Activated CD4-positive, alpha-beta T cell treated with anti-CD3 and anti-CD28 coated beads, Interleukin-2, amount 50 U/mL, for 24 hours (primary cell): Measurements from ENCODE around the gene SNX13.
A peak's percentile ranks its signal among the peaks of the same experiment; 100 is the strongest.

ENCODE experiments used
- DNase-seq, 2 donors: peaks; one replicate each; pipeline ENCODE4 v3.0.0-alpha.2; 2020; ENCODE audit warnings: low read depth in 1 of 2, low spot score in 1 of 2

SNX13 gene

DNA sequence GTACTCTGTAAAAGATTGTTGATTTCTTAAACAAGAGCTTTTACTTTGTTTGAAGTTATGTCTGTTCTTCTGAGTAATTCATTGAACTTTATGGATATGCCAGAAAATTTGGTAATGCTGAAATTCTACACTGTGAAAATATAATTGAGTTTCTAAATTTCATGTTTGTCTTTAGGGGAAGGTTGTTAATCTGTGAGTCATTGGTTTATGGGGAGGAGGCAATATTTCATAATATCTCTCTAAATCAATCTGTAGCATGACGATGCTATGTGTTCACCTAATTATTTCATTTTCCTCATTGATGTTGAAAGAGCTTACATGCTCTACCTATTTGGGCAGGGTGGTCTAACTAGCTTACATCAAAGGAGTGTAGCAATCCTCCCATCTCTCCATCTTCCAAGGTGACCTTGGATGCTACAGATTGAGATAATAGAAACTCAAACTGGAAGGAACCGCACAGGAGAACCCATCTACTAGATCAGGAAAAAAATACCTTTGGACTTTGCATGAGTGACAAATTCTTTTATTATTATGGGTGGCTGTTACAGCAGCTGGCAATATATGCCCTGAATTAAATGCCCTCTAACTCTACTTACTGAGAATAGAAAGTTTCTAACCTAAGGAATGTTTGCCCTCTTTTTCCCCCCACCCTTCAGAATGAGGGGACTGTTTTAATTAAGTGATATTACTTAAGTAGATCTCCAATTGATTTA, 8.4 kb upstream of the SNX13 start:
- DNase-seq: no peak

GRCh38 chr7:17947620-17948019, 7.3 kb upstream of the SNX13 start:
- DNase-seq: no peak

DNA sequence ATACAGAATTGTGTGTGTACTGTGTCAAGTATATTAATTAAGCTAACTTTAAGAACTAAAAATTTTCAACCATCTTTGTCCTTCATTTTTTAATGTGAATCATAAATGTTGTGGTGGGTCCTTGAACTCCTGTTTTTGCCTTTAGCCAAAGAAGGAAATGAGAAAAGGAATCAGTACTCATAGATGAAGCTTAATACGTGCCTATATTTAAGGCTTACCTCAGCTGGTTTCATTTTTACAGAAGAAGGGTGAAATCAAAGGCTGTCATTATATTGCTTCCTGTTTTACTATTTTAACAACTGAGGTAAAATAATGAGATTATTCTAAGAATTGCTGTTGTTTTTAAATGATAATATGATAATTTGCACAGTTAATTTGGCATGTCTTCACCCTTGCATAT, 6.3 kb upstream of the SNX13 start:
- DNase-seq: no peak

DNA sequence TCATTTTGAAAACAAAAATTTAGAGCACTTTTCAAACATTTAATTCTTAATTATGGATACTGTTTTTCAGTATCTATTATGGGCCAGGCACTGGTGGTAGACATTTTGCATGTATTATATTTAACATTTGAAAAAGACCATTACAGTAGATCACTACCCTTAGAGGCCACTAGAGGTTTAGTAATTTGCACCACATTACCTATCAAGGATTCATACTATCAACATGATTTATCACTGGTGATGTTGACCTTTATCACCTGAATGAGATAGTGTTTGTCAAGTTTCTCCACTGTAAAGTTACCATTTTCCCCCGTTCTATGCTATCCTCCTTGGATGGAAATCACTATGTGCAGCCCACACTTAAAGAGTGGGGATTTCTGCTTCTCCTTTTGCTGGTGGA, 4.4 kb upstream of the SNX13 start:
- DNase-seq: no peak

DNA sequence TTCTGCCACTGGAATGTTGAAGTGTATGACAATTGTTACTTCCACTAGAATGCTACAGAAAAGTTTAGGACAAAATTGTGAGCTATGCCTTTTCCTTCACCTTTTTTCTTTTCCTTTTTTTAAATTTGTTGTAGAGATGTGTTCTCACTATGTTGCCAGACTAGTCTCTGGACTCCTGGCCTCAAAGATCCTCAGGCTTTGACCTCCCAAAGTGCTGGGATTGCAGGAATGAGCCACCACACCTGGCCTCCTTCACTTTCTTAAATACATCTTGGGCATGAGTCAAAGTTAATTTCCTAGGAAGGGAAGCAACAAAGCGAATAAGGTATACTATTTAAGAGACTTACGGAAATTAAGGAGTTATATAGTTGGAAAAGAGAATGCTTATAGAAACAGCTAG, 2.7 kb upstream of the SNX13 start:
- DNase-seq: no peak

DNA sequence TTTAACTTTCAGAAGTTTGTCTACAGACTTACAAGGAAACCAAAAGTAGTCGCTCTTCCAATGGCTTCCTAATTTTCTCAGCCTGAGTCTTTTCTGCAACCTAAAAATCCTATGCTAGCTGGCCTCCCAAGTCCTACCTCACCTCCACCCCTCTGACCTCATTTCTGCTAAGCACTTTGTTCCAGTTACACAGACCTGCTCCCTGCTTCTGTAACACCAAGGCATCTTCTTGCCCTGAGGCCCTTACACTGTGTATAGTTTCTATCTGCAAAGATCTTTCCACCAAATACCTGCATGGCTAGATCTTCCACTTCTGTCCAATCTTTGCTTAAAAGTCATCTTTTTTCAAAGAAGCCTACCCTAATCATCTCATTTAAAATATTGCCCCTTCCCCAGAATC, 1.9 kb upstream of the SNX13 start:
- DNase-seq: no peak

GRCh38 chr7:17940951-17941431, 697 bp upstream of the SNX13 start:
- no peak for DNase-seq

DNA sequence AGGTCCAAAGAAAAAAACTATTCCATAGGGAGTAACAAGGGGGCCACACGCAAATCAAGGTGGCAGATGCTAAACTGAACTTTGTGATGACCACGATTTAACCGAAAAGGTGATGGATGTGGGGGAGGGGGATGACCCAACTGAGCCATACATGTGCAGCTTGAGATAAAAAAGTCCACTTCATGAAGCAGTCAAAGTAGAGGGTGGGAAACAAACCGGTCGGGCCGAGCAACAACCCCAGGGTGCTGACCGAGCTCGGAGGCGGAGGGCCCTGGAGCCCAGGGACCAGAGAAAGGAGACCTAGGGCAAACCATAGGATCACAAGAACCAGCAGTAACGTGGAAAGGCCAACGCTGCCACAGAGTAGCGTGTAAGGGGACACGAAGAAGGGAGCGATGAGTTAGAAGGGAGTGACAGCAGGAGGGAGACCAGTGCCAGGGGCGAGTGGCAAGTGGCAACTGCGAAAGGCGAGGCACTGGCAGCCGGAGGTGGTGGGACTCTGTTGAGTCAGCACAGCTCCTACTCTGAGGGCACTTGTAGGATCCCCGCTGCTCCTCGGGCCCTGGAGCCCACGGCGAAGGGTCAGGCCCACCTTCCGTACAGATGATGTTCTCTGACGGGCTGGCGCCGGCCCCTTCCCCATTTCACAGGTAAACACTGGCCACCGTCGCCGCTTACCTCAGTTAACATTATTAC, 540 bp downstream of the SNX13 start:
- peak; percentile 17 for DNase-seq

DNA sequence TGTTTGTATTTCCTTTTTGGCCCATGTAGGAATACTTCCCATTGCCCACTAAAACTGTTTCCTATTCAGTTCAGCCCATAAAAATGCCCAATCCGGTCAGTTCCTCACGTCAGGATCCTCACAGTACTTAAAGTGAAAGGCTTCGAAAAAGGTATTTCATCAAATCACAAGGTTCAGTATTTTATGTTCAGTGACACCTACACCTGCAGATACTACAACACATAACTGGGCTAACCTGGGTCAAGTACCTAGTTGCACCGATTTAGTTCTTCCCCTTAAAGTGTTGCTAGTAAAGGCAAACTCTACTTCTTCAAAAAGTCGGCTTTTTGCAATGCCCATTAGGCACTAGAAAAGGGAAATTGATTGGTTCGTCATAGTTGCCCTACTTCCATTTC, 1.1 kb downstream of the SNX13 start:
- DNase-seq: no peak

GRCh38 chr7:17937506-17938120, 2.7 kb downstream of the SNX13 start:
- no peak for DNase-seq

DNA sequence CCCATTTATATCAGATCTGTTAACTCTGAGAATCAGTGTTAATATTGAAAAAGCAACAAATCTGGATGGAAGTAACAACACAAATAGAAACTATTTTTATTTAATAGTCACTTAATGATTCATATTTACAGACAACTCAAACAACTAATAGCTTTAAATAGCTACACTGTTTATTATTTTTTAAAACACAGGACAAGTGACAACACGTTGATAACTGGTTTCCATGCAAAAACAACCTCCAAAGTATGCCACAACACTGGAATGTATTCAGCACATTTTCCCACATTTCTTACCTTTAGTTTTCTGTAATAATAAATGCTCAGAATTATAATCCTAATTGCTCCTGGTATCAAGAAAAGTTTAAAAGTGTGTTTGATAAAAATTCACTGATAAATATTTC, 4.0 kb downstream of the SNX13 start:
- DNase-seq: no peak

GRCh38 chr7:17934612-17935240, 5.6 kb downstream of the SNX13 start:
- no peak for DNase-seq

GRCh38 chr7:17934094-17934493, 6.2 kb downstream of the SNX13 start:
- no peak for DNase-seq

- no peak for DNase-seq
Observed at GRCh38 chr7:17932770-17933169, 7.5 kb downstream of the SNX13 start.

- no peak for DNase-seq
Observed at GRCh38 chr7:17931069-17931468, 9.2 kb downstream of the SNX13 start.

DNA sequence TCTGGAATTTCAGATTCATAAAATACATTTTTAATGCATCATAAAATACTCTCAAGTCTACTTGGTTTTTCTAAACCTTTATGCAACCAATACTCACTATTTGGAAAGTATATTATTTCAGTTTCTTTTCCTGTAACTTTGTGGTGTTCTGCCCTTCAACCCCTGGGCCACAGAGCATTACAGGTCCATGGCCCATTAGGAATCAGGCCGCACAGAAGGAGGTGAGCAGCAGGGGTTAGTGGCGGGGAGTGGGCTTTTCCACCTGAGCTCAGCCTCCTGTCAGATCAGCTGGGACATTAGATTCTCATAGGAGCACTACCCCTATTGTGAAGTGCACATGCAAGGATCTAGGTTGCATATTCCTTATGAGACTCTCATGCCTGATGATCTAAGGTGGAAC, 9.7 kb downstream of the SNX13 start:
- no peak for DNase-seq

DNA sequence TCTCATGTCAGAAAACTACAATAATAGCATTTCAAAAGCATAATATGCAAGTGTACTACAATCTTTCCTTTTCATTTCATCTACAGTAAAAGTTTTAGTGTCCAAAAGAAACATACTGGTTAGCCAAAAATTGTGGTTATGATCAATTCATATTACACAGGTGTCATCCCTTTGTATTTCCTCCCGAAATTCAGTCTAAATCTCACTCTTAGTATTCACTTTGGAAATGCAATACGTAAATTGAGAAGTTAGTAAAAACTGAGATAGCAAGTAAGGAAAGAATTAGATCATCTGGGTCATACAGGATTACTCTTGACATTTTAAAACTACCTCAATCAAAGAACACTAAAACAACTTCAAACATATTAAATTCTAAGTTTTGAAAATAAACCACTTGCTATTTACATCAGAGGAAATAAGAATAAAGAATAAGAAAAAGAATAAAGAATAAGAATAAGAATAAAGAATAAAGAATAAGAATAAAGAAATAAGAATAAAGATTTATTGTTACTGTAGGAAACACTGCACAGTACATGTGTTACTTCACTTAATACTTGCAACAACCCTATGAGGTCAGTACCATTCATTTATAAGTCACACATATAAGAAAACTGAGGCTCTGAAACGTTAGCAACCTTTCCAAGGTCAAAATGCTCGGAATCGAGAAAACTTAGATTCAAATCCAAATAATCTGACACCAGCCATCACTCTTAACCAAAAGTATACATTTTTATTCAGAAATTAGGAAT, 10.5 kb downstream of the SNX13 start:
- no peak for DNase-seq

- DNase-seq: no peak
Observed at GRCh38 chr7:17928055-17928454, 12.2 kb downstream of the SNX13 start.

DNA sequence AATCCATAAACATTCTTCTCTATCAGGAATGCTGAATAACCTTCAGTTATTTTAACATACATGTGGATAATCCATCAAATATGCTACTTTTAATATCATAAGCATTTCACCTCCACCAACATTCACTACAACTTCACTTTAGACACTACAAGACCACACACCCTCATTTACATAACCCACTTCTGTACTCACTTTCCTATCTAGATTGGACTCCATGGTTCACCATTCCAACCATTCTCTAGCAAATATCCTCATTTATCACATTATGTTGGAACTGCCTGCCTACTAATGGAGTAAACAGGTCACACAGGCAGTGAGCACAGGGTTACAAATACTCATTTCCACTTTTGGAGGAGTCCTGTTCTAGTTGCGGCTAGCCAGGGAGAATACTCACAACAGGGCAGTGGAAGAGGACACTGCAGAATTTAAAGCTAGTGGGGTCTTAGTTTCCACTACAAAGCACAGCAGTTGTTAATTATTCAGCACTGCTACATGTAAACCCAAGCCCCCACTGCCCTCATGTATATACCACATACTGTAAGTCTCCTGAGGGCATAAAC, 18.4 kb downstream of the SNX13 start:
- DNase-seq: no peak

GRCh38 chr7:17917842-17918241, 22.5 kb downstream of the SNX13 start:
- DNase-seq: no peak

- no peak for DNase-seq
Observed at GRCh38 chr7:17916786-17917185, 23.5 kb downstream of the SNX13 start.
